Nephron (organoid): ENCODE measurements around the gene CD44.

Experiments
- H3K27ac Mint-ChIP-seq, 3 experiments: 2 replicates each; pipeline ENCODE4 v1.8.0; 2020; ENCODE audit warnings: mixed read lengths in 3 of 3, mild to moderate bottlenecking in 2 of 3, moderate library complexity in 1 of 3
- H3K27me3 Mint-ChIP-seq: 2 replicates; pipeline ENCODE4 v1.8.0; 2021; ENCODE audit warnings: low read depth, mild to moderate bottlenecking, moderate library complexity, mixed read lengths
- H3K36me3 Mint-ChIP-seq: 2 replicates; pipeline ENCODE4 v1.8.0; 2020; ENCODE audit warnings: low read depth, mixed read lengths
- H3K4me1 Mint-ChIP-seq: 2 replicates; pipeline ENCODE4 v1.8.0; 2020; ENCODE audit warnings: mixed read lengths
- H3K4me3 Mint-ChIP-seq, 3 experiments: 2 replicates each; pipeline ENCODE4 v1.8.0; 2020; ENCODE audit warnings: mild to moderate bottlenecking in 3 of 3, mixed read lengths in 3 of 3, moderate library complexity in 2 of 3
- H3K9me3 Mint-ChIP-seq: 2 replicates; pipeline ENCODE4 v1.8.0; 2020; ENCODE audit warnings: mixed read lengths
- TF ChIP-seq, protein P1 (sequence below), 3 experiments: fragments of 200-600 bp; sonication (generic); IDR thresholded peaks; one replicate each; pipeline ENCODE4 v1.5.0; 2021; ENCODE audit warnings: antibody characterized with exemption in 3 of 3; ENCODE audit not compliant: unreplicated experiment in 3 of 3

Gene CD44

DNA sequence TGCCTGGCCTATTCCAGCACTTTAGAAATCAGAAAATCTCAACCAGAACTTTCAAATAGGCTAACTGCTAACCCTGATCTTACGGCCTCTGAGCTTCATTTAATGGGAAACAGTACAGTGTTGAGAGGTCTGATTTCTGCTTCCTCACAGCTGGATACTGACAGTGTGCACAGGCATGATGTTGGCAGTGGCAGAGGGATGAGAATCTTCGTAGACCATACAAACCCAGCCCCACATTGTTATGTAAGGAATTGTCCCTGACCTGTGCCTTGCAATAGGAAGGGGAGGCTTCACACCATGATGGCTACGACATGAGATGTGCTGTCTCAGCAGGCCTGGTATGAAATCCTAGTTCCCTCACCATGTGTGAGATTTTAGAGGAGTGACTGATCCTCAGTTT is 49.0 kb downstream of the CD44 start:
- Mint-ChIP-seq H3K27ac (no peak overlapping the region), H3K27me3 (peaks cover 9% of the 10 kb centered on the region), H3K36me3 (no peaks in the 10 kb centered on the region), H3K4me1 (peaks cover 36% of the 10 kb centered on the region), H3K4me3 (no peak overlapping the region), H3K9me3 (no peaks in the 10 kb centered on the region)
- TF ChIP-seq, protein P1, sequence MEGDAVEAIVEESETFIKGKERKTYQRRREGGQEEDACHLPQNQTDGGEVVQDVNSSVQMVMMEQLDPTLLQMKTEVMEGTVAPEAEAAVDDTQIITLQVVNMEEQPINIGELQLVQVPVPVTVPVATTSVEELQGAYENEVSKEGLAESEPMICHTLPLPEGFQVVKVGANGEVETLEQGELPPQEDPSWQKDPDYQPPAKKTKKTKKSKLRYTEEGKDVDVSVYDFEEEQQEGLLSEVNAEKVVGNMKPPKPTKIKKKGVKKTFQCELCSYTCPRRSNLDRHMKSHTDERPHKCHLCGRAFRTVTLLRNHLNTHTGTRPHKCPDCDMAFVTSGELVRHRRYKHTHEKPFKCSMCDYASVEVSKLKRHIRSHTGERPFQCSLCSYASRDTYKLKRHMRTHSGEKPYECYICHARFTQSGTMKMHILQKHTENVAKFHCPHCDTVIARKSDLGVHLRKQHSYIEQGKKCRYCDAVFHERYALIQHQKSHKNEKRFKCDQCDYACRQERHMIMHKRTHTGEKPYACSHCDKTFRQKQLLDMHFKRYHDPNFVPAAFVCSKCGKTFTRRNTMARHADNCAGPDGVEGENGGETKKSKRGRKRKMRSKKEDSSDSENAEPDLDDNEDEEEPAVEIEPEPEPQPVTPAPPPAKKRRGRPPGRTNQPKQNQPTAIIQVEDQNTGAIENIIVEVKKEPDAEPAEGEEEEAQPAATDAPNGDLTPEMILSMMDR (IDR thresholded peaks at IDR 0.05; ENCODE audit: unreplicated experiment in 3 of 3): no peak

DNA sequence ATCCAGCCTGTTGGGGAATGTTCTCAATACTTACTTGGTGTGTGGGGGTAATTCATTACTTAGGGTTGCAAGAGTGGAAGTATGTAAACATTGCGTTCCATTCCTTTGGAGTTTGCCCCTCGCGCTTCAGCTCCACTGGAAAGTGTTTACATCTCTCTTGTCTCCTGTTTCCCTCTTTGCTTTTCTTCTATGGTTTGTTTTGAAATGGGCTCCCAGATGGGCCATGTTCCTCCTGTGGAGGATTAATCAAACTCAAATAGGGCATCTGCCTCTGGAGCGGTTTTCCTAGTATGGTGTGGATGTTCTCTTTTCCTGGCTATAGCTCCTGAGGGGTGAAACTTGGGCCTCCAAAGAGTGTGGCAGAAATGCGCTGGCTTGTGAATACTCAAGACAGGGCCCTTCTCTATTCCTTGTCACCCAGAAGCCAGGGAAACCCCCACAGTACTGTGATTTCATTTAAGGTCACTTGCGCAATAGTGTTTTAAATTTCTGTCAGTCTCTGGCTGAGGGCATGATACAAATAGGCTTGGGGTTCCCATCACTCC is 51.9 kb downstream of the CD44 start:
- Mint-ChIP-seq H3K27ac (peak overlapping the region; percentile 18 to 75 (median 22)), H3K4me3 (no peak overlapping the region), H3K9me3 (no peaks in the 10 kb centered on the region), H3K4me1 (peaks cover 25% of the 10 kb centered on the region), H3K36me3 (no peaks in the 10 kb centered on the region), H3K27me3 (peaks cover 6% of the 10 kb centered on the region)
- TF ChIP-seq, protein P1 (IDR thresholded peaks at IDR 0.05; ENCODE audit: unreplicated experiment in 3 of 3): no peak

DNA sequence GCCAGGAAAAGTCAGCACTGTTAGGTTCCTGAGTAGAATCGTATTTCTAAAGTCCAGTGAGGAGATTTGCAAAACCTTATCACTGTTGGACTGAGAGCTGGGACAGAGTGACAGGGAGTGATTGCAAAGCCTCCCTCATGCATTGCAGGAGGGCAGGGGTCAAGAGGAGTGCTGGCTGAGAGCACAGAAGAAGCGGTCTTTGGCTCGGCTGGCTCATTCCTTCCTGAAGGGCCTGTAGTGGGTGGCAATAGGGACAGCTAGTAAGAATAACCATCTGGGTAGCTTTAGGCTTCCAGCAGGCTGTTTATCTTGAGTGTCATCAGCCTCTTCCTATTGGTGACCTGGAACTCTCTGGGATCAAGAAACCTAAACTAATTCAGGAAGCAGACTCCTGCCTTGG is 53.4 kb downstream of the CD44 start:
- H3K36me3 Mint-ChIP-seq: no peaks in the 10 kb centered on the region
- H3K4me3 Mint-ChIP-seq: no peak overlapping the region
- peak overlapping the region; percentile 1 to 52 (median 51) for H3K27ac Mint-ChIP-seq
- TF ChIP-seq, protein P1 (IDR thresholded peaks at IDR 0.05; ENCODE audit: unreplicated experiment in 3 of 3): no peak
- H3K4me1 Mint-ChIP-seq: peaks cover 24% of the 10 kb centered on the region
- H3K27me3 Mint-ChIP-seq: peaks cover 6% of the 10 kb centered on the region
- H3K9me3 Mint-ChIP-seq: no peaks in the 10 kb centered on the region

DNA sequence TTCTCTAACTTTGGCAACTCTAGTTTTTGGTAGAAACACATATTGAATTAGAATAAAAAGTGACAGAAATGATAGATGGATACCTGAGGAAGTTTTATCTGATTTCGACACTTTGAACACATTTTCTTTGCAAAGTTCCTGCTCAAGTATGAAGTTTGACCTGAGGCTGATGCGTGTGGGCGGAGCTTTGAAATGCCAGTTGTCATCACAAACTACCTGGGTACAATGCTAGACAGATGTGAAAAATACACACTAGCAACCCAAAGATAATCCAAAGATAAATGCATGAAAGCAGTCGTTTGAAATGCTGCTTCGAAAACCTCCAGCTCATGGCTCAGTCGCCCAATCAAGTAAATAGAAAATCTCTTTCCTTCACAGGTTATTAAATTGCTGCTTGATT is 54.8 kb downstream of the CD44 start:
- Mint-ChIP-seq H3K4me3 (no peak overlapping the region), H3K36me3 (no peaks in the 10 kb centered on the region), H3K4me1 (peaks cover 24% of the 10 kb centered on the region), H3K27ac (no peak overlapping the region), H3K9me3 (no peaks in the 10 kb centered on the region), H3K27me3 (no peaks in the 10 kb centered on the region)
- TF ChIP-seq, protein P1 (IDR thresholded peaks at IDR 0.05; ENCODE audit: unreplicated experiment in 3 of 3): no peak

DNA sequence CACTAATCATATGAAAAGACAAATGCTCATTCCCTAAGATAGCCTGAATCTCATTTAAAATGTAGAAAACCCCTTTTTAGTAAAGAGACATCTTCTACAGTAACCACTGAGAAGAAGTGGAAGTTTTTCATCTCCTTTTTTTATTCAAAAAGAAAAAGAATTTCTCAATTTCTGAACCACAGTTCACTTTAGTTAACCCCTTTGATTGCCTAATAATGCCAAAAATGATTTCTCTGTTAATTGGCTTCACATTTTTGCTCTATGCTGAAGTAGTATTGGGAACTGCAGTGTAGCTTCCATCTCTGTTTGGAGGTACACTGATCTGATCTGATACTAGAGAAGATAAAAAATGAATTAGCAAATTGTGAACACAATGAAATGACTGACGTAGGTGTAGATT is 58.3 kb downstream of the CD44 start:
- no peak overlapping the region for H3K27ac Mint-ChIP-seq
- TF ChIP-seq, protein P1 (IDR thresholded peaks at IDR 0.05; ENCODE audit: unreplicated experiment in 3 of 3): no peak
- H3K27me3 Mint-ChIP-seq: no peaks in the 10 kb centered on the region
- peaks cover 7% of the 10 kb centered on the region for H3K4me1 Mint-ChIP-seq
- H3K9me3 Mint-ChIP-seq: no peaks in the 10 kb centered on the region
- H3K36me3 Mint-ChIP-seq: no peaks in the 10 kb centered on the region
- H3K4me3 Mint-ChIP-seq: no peak overlapping the region

DNA sequence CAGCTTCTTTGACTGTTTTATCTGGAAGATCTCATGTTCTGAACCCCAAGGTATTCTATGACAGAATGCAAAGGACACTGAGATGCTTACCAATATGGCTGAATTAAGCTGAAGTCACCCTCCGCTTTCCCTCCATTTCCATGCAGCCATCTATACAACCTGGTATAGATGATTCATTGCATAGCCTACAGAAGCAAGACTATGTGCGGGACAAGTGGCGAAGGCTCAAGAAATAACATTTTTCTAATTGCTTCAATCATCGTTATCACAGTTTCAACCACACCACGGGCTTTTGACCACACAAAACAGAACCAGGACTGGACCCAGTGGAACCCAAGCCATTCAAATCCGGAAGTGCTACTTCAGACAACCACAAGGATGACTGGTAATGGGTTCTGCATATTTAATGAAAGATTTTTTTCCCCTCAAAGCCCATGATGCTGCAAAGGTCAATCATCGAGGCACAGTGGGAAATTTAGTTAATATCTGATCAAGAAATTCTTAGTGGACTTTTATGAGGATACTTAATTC is 61.9 kb downstream of the CD44 start:
- Mint-ChIP-seq H3K4me3 (no peak overlapping the region), H3K27ac (no peak overlapping the region), H3K36me3 (no peaks in the 10 kb centered on the region), H3K4me1 (no peaks in the 10 kb centered on the region), H3K27me3 (no peaks in the 10 kb centered on the region), H3K9me3 (peaks cover 3% of the 10 kb centered on the region)
- TF ChIP-seq, protein P1 (IDR thresholded peaks at IDR 0.05; ENCODE audit: unreplicated experiment in 3 of 3): no peak
